ENCODE results near the gene HGD.

DNA sequence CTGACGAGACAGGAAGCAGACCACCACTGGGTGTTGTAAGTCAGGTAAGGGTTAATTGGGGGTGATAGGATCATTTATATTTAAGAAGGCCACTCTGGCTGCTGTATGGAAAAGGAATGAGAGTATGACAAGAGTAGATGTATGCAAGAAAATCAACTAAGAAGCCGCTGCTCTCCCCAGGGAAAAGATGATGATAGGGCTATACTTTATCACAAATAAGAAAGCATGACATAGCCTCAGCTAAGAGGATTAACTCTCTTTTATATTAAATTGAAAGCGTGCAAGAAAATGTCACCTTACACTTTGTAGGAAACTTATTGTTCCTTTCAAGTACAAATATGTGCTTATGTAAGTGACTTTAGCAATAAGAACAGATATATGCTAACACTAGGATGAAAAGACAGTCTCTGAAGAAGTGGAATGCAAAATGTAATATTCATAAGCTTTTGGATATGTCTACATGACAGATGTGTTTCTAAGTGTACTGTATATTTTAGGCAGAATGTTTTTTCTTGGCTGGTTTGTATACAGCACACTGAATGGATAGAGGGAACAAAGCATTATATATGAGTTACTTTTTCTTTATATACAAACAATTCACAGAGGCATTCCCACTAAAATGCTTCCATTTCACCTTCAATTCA is 94.6 kb downstream of the HGD start:
- no peak for TF ChIP-seq ZNF274 (IDR thresholded peaks at IDR 0.05; ENCODE audit: low read depth, low read length)
- no peak for TF ChIP-seq YY1 (IDR thresholded peaks at IDR 0.05; ENCODE audit: insufficient read depth, insufficient read length)
- TF ChIP-seq SUZ12 (IDR thresholded peaks at IDR 0.05; ENCODE audit: extremely low read depth, insufficient read depth, insufficient read length) = no peak
